AG08395 (cell line): ENCODE measurements around the gene LRP6.
"Not testable (repeated sequence)": the region's sequence is repeated elsewhere in the genome, so short reads cannot be mapped to it uniquely, and the experiment has no call there.

ENCODE experiments used
- DNase-seq: peaks from one replicate; pipeline ENCODE4 v3.0.0; 2012; ENCODE audit warnings: mixed read lengths, low spot score

The LRP6 gene

DNA sequence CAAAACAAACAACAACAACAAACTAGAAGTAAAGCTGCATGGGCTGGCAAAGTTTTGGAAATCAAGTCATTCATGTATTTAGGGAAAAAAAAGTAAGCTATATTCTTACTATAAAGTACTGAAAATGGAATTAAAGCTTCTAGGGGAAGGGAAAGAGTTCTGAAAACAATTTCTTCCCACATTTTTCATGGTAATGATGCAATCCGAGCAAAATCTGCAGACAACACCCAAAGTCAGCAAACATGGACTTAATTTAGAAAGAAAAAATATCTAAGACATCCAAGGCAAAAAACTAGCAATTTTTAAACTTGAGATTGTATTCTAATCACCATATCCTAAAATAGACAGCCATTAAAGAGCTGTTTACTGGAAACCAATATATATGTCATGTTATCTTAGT is 86.3 kb downstream of the LRP6 start:
- DNase-seq: no peak

GRCh38 chr12:12180136-12180535 is 86.7 kb downstream of the LRP6 start:
- no peak for DNase-seq

- DNase-seq: no peak
Observed at GRCh38 chr12:12178559-12178958, 88.3 kb downstream of the LRP6 start.

- DNase-seq: no peak
Observed at GRCh38 chr12:12176402-12176801, 90.4 kb downstream of the LRP6 start.

- peak; percentile 25 for DNase-seq
Observed at GRCh38 chr12:12171991-12172511, 94.8 kb downstream of the LRP6 start.

- DNase-seq: no peak
Observed at GRCh38 chr12:12167847-12168246, 99.0 kb downstream of the LRP6 start.

DNA sequence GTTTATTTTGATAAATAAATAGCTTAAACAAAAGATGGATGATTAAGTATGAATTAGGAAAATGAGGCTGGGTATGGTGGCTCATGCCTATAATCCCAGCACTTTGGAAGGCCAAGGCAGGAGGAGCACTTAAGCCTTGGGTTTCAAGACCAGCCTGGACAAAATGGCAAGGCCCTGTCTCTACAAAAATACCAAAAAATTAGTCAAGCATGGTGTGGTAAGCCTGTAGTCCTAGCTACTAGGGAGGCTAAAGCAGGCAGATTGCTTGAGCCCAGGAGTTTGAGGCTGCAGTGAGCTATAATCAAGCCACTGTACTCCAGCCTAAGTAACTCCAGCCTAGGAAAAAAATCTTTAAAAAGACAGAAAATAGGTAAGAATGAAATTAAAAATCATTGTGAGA is 100.1 kb downstream of the LRP6 start:
- no peak for DNase-seq

DNA sequence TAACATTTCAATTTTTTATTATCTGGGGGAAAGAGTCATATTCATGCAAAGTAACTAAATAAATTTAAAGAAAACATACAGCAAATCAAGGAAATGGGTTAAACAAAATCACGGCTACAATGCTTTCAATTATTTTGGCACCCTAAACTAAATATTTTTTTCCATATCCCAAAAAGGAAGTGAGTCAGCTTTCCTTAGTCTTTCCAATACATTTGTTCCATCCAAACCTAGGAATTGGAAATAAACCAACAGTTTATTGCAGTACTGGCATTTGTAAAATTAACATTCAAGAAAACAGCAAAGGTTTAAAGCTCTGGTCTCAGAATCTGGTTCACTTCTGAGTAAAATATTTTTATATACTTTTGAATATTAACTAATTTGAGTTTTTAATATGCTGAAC is 106.9 kb downstream of the LRP6 start:
- DNase-seq: peak; percentile 43

GRCh38 chr12:12158858-12159257 is 108.0 kb downstream of the LRP6 start:
- no peak for DNase-seq

- DNase-seq: no peak
Observed at GRCh38 chr12:12157424-12157823, 109.4 kb downstream of the LRP6 start.

DNA sequence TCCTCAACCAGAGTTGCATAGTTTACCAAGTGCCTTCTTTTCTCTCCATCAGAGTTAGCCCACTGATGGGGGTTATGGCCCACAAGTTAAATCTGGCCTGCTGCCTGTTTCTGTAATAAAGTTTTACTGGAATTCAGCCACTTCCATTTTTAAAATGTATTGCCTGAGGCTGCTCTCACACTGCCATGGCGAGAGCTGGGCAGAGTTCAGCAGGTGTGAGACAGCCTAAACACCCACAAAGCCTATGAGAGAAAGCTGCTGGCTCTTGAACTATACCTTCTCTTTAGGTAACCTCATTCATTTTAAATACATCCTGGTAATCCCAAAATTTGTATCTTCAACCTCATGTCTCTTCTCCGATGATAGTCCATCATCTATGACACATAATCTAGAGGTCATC is 110.0 kb downstream of the LRP6 start:
- DNase-seq: no peak

DNA sequence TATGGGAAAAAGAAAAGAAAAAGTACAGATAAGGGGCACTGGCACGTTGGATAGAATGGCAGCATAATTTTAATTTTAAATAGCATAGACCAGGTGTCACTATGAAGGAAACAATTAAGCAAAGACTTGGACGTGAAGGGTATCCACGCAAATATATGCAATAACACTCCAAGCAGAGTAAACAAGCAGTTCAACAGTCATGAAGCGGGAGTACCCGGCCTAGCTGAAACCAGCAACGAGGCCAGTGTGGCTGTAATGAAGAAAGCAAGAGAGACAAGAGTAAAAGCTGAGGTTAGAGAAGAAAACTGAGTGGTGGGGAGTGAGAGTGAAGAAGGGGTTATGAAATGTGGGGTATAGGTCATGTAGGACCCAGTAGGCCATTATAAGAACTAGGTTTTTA is 110.7 kb downstream of the LRP6 start:
- no peak for DNase-seq

- DNase-seq: no peak
Observed at GRCh38 chr12:12153596-12153995, 113.2 kb downstream of the LRP6 start.

DNA sequence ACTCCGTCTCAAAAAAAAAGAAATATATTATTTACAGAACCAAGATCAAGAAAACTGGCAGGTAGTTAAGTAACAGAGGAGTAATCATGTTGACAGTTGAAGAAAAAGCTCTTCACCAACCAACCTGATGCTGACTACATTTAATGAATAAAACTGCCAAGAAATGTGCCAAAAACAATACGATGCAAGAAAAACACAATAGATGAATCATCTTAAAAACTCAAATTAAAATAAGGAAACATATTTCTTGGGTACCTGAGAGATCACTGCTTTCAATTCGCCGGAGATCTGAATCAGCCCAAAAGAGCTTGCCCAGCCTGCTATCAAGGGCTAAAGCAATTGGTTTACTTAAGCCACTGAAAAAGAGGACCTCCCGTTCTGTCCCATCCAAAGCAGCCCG is 119.7 kb downstream of the LRP6 start:
- no peak for DNase-seq

DNA sequence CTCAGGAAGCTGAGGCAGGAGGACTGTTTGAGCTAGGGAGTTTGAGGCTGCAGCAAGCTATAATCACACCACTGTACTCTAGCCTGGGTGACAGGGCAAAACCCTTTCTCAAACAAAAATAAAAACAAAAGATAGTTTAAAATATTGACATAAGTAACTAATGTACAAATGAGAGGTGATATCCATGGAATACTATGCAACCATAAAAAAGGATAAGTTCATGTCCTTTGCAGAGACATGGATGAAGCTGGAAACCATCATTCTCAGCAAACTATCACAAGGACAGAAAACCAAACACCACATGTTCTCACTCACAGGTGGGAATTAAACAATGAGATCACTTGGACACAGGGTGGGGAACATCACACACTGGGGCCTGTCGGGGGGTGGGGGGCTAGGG is 122.3 kb downstream of the LRP6 start:
- not testable (repeated sequence) for DNase-seq

DNA sequence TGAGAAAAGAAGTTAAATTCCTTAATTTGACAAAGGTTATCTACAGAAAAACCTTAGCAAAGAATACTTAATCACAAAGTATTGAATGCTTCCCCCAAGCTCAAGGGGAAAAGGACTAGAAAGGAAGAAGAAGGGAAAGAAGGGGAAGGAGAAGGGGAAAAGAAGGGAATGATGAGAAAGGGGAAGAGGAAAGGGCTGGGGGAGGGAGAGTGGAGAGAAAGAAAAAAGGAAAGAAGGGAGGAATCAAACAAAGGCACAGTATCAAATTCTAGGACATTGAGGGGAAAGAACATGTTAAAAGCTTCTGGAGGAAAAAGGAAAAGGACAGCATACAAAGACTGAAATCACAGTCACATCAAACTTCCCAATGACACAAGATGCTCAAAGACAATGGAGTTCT is 125.8 kb downstream of the LRP6 start:
- DNase-seq: no peak

DNA sequence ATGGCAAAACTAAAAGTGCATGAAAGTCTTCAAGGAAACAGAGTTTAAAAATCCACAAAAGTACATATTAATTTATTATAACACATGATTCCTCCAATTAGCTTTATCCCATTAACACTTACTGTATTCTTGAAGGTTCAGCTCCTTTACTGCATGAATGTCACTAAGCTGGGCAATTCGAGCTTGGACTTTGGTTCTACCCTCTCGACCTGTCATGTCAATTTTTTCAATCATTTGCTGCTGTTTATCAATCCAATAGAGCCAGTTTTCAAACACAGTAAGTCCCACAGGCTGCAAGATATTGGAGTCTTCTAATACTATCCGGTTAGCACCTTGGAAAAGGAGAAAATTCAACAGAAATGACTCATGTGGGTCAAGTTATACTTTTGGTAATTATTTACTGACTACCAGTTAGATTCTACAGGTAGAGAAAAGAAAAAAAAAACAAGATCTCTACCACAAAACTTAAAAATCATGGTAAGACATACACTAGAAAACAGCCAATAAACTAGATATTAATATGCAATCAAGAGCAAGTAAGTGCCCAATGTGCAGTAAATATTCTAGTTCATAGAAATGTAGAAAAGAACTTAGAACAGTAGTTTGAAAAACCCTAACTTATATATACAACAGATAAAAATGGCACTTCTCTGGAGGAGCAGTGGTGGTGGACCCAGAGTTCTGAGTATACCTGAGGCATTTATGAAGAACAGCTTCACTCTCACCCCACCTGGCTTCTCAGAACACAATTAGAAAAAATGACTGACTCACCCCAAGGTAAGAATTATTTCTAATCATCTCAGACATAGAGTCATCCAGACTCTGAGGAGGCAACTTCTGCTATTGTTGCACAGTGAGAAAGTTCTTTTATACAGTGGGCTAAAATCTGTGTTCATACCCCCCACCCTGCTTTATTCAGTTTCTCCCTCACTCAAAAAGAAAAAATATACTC is 128.4 kb downstream of the LRP6 start:
- DNase-seq: no peak

DNA sequence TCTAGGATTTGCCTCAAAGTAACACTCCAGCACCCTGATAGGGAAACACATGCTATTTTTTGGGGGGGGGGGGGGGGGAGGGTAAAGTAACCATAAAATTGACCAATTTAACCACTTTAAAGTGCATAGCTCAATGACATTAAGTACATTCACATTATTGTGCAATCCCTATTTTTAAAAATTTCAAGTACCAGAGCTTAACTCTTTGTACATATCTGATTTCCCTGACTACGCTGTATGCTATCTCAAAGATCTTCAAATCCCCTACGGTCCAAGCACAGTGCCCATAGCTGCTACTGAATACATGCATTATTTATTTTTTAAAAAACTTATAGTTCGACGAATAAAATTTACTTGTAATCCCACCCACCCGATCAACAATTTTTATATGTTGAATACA is 133.1 kb downstream of the LRP6 start:
- no peak for DNase-seq

DNA sequence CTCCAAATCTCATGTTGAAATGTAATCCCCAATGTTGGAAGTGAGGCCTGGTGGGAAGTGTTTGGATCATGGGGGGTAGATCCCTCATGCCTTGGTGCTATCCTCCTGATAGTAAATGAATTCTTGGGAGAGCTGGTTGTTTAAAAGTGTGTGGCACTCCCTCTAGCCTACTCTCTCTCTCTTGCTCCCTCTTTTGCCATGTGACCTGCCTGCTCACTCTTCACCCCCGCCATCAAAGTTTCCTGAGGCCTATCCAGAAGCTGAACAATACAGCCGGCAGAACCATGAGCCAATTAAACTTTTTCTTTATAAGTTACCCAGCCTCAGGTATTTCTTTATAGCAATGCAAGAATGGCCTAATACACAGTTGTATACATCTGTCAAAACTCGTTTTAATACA is 133.6 kb downstream of the LRP6 start:
- DNase-seq: no peak

DNA sequence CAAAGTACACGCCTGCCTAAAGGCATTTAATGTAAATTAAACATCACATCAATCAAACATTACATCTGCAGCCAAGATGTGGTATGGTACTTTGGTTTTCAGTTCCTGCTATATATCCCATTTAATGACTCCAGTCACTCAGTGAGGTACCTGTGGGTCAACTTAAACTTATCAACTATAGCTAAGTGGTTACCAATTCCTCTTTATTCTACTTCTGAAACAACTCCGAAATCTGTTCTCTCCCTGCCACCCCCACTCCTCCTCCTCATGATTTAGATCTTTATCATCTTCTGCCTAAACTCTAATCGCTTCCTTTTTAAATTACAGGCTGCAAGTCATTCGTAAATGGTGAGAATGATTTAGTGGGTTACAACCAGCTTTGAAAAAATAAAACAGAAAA is 138.2 kb downstream of the LRP6 start:
- DNase-seq: no peak

DNA sequence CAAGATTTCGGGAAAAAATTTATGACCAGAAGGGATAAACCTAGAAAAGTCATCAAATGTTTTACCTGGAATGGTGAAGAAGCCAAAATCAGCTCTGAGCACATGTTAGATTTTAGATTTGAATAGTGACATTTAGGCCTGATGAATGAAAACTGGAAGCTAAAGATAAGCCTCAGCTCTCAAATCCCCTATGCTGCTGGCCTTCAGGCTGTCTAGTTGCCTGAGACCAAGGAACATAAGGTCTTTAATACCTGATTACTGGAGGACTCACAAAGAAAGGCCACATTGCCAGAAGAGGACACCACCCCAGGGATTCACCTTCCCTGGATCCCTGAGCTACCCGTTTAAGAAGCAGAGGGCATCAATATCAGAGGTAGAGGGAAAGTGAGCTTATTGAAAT is 139.5 kb downstream of the LRP6 start:
- DNase-seq: no peak

DNA sequence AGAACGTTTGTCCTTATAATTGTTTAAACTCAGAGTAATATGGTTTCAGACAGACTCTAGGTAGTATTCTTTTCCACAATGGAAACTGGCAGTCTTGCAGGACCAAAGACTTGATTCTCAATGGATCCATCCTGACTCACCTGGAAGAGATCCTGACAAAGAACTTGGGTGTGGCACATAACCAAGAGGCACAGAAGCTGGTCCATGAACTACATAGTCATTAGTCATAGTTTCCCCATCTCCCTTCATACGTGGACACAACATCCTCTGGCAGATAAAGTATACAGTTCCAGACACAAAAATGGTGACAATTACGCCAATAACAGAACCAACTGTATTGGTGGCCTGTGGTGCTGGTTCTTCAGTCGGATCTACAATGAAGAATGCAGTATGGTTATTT is 140.3 kb downstream of the LRP6 start:
- DNase-seq: no peak

DNA sequence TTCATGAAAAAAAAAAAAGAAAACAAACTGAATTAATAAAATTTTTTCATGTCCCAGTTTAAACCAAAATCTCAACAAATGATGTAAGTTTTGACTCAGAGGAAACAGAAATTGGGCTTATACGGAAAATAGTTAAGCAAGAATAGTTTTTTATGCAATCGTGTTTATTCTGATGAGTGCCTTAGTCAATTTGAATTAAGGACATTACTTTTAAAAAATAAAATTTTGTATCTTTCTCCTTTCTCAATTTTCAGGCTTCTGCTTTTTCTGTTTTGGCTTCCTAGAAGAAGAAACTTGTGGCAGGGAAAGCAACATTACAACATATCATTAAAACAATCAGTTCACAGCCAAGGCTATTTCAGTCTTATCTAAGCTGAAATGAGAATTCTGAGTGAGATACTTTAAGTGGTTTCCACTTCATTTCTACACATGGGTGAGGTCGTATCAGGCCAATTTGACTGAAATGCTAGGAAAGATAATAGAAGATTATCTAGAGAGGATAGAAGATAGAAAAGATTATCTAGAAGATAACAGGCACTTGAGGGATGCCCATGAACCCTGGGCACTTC is 143.7 kb downstream of the LRP6 start:
- DNase-seq: no peak

DNA sequence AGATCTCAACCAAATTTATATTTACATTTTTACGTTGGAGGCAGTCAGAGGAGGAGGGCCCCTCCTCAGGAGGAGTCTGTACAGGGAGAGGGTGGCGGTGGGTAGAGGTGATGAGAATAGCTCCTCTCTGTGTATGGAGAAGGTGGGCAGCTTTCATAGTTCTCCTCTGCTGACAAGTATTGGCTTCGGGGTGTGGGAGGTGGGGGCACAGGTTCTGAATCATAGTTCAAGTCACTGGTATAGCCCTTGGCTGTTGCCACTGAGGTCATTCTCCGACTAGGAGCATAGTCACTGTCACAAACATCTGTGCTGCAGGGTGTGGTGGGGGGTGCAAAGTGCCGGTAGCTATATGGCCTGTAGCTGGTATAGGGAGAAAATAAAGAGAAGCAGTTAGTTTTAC is 145.8 kb downstream of the LRP6 start:
- no peak for DNase-seq
